HG03432 (cell line): ENCODE results near the gene WDR11.
"Not testable (repeated sequence)": the region's sequence is repeated elsewhere in the genome, so short reads cannot be mapped to it uniquely, and the experiment has no call there.

Experiments used
- ATAC-seq: cut with Tn5 transposase; IDR thresholded peaks from one replicate; pipeline ENCODE4 v1.9.1; 2021; ENCODE audit warnings: mild to moderate bottlenecking, moderate library complexity; ENCODE audit not compliant: unreplicated experiment

The WDR11 gene

DNA sequence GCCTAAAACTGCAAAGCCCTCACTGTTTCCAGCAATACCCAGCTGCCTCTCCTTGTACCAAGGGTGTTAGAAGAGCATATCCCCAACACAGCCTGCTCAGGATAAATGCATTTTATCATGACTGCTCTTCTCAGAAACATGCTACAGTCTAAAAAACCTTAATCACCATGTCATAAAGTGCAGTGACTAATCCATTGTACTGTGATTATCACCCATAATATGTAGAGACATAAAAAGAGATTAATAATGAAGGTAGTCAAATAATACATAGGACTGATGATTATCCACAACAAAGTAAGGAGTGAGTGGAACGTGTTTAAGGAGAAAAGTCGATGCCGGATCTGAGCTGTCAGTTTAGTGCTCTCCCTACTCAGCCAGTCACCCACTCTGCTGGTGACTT, 12.2 kb upstream of the WDR11 start:
- no peak for ATAC-seq

GRCh38 chr10:120841522-120842189, 9.5 kb upstream of the WDR11 start:
- ATAC-seq: no peak

DNA sequence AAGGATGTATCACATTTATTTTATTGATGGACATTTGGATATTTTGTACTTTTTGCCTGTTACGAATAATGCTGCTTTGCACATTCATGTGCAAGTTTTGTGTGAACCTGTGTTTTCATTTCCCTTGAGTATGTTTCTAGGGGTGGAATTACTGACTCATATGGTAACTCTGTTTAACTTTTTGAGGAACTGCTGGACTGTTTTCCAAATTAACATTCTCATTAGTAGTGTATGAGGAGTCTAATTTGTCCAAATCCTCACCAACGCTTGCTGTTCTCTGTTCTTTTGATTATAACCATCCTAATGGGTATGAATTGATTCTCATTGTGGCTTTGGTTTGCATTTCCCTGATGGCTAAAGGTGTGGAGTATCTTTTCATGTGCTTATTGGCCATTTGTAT, 3.2 kb downstream of the WDR11 start:
- ATAC-seq: no peak

DNA sequence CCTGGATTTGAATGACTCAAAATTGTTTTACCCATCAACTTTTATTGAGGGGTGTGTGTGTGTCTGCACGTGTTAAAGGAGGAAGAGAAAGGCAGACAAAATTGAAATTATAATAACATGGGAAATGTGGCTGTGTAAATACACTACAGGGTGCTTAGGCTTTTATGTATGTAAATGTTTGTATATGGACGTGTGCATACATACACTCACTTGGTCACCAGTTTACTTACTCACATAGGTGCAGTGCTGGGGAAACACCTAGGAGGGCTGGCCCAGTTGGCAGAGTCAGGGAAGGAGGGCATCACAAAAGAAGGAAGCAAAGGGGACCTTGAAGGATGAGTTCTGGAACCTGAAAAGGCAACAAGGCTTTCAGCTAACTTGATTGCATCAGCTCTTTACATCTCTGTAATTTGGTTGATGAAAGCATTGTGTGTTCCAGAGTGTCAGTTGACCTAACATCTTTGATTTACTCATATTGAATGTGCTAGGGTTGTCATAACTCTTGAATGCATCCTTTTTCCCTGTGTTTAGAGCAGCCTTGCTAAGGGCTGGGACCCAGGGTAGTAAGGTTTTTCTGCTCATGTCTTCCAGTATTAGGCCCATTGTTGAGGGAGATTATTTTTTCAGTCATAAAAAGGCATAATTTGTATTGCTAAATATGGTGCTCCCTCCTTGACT, 10.2 kb downstream of the WDR11 start:
- ATAC-seq: no peak

DNA sequence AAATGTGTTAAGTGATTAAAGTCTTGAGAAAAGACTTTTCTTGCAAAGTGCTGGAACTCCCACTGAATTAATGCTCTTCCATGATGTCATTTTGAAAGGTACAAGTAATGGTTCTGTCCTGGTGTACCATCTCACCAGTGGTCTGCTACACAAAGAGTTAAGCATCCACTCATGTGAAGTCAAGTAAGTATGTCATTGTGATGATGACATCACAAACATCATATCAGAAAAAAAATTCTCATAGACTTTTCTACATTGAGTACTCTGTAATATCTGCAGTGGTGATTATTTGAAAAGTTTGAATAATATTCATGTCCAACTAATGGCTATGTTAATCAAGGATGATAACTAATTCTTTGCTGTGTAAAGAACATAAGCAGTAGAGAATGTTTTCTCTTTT, 22.6 kb downstream of the WDR11 start:
- no peak for ATAC-seq

DNA sequence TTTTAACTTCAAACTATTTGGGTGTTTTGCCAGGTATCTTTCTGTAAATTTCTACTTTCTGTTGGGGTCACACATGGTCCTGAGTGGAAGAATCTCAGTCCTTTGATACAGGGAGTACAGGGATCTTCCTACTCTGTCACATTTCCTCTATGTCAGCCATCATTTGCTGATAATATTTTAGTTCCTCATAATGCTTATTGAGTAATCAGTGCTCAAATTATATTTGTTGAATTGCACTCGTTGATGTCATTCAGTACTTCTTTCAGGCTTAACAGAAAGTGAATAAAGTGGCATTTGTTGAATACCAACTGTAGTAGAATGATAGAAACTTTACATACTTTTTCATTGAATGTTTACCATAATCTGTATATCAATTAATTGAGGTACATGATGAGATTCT, 31.9 kb downstream of the WDR11 start:
- no peak for ATAC-seq

GRCh38 chr10:120887482-120887881, 36.3 kb downstream of the WDR11 start:
- no peak for ATAC-seq

- no peak for ATAC-seq
Measured at GRCh38 chr10:120891365-120891764, 40.2 kb downstream of the WDR11 start.

GRCh38 chr10:120894556-120894955, 43.4 kb downstream of the WDR11 start:
- ATAC-seq: no peak

- ATAC-seq: no peak
Measured at GRCh38 chr10:120897343-120897742, 46.2 kb downstream of the WDR11 start.

DNA sequence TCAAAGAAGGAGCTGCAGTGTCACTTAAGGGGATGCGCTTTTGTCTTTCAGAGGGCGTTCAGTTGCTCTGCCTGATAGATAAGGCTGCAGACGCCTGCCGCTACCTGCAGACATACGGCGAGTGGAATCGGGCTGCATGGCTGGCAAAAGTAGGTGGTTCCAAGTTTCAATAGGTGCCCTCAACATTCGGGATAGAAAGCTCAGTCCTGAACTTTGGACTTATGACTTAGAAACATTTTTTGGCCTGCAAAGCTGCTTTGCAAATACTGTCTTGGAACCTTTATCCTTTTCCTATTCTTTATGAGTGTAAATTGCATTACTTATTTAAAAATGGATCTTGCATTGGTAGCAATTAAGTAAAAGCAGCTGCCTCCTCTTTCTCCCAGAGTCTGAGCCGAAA, 54.1 kb downstream of the WDR11 start:
- no peak for ATAC-seq

DNA sequence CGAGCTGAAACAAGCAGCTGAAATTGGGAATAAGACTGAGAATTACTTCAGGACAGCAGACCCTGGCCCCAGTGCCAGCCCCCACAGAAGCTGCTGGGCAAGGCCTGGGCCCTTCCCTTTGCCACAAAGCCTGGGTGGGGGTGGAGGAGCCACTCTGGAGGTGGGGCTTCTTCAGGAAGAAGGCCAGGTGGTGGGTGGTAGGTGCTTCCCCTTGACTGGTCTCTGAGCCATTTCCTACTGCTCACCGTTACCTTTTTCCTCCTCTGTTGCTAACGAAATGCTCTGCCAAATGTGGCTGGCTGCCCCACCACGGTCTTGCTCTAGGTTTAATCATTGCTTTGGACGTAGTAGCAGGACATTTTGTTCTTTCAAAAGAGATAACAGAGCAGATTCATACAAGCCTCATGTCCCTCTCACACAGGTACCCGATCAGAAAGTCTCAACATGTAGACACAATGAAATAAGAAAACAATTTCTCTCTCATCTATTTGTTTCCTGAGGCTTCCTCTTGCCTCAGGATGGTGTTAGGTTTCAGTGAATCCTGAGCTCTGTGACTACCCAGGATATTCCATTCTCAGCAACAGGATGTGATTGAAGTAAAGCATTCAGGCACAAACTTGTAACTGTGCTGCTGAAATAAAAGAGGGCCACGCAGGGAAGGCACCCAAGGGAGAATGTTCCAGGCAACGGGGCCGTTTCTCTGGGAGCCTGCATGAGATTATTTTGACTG, 66.5 kb downstream of the WDR11 start:
- ATAC-seq: no peak

DNA sequence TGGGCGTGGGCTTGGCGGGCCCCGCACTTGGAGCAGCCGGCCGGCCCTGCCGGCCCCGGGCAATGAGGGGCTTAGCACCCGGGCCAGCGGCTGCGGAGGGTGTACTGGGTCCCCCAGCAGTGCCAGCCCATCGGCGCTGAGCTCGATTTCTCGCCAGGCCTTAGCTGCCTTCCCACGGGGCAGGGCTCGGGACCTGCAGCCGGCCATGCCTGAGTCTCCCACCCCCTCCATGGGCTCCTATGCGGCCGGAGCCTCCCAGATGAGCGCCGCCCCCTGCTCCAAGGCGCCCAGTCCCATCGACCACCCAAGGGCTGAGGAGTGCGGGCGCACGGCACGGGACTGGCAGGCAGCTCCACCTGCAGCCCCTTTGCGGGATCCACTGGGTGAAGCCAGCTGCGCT, 72.7 kb downstream of the WDR11 start:
- not testable (repeated sequence) for ATAC-seq

GRCh38 chr10:120926611-120927010, 75.4 kb downstream of the WDR11 start:
- no peak for ATAC-seq

GRCh38 chr10:120927352-120927751, 76.2 kb downstream of the WDR11 start:
- ATAC-seq: no peak

- ATAC-seq: no peak
Measured at GRCh38 chr10:120929166-120929565, 78.0 kb downstream of the WDR11 start.

- ATAC-seq: no peak
Measured at GRCh38 chr10:120931423-120931822, 80.3 kb downstream of the WDR11 start.

DNA sequence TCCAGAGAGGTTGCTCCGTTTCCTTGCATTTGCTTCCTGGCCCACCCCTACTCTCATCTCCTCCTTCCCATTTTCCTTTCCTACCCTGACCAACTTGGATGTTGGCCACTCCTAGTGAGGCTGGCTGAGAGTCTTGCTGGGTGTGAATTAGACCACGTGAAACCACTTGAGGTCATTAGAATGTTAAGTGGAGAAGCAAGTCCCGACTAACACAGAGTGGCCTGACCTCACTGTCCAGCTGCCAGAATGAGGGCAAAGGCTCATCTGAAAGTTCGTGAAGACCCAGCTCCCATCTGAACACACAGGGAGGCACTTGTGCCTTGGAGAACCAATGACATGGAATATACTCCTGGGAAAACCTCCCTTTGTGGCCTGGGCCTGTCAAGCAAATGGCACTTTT, 80.8 kb downstream of the WDR11 start:
- no peak for ATAC-seq

DNA sequence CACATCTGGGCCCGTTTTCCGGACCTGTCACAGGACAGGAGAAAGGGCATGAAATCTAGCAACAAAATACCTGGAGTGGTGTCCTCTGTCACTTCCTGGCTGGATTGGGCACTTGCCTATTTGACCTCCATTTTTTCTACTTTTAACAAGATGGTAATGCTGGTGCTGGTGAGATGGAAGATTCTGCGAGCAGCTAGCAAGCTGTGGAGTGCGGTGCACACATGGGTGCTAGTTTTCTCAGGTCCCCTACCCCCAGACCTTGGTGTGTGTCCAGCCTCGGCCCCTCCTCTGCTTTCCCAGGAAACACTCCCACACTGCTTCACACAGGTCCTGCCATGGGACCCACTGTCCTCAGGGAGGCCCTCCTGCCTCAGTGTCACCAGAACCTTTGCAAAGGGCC, 87.7 kb downstream of the WDR11 start:
- ATAC-seq: no peak

- no peak for ATAC-seq
Measured at GRCh38 chr10:120940299-120940900, 89.2 kb downstream of the WDR11 start.

DNA sequence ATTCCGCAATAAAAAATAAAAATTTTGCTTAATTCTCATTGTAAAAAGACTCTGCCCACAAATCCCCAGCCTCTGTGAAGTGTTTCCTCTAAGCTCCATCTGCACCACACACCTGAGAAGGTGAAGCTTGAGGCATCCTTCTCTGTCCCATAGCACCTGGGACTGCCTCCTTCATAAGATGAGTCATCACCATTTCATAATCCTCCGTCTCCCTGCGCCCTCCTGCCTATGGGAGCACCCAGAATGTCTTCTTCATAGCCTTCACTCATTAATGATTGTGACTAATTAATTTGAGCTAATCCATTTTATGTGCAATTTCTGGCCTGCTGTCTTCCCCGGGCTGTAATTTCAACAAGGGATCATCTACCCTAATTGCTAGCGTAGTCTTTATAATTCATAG, 90.3 kb downstream of the WDR11 start:
- ATAC-seq: no peak
